Measurements from ENCODE around the gene MRPS30.
"Not testable (repeated sequence)": the region's sequence is repeated elsewhere in the genome, so short reads cannot be mapped to it uniquely, and the experiment has no call there.

Gene MRPS30

GRCh38 chr5:44824662-44825061 lies 15.9 kb downstream of the MRPS30 start:
- H3K4me3 ChIP-seq (ENCODE audit: low read length in 2 of 2); H3K27me3 ChIP-seq (ENCODE audit: control insufficient read depth in 1 of 2, insufficient read depth in 2 of 2, low read length in 2 of 2); H3K4me1 ChIP-seq (ENCODE audit: control insufficient read depth, insufficient read depth, low read length); H3K27ac ChIP-seq (ENCODE audit: low read length); H3K9me3 ChIP-seq (ENCODE audit: control insufficient read depth in 2 of 2, low read length in 2 of 2); H3K9ac ChIP-seq (ENCODE audit: low read length in 2 of 2); H3K36me3 ChIP-seq (ENCODE audit: control insufficient read depth in 2 of 2, insufficient read depth in 2 of 2, low read length in 2 of 2): not testable (repeated sequence)

- no peak overlapping the region for H3K4me3 ChIP-seq (ENCODE audit: low read length in 2 of 2)
- no peaks in the 10 kb centered on the region for H3K36me3 ChIP-seq (ENCODE audit: control insufficient read depth in 2 of 2, insufficient read depth in 2 of 2, low read length in 2 of 2)
- H3K27ac ChIP-seq (ENCODE audit: low read length) = no peak overlapping the region
- no peaks in the 10 kb centered on the region for H3K27me3 ChIP-seq (ENCODE audit: control insufficient read depth in 1 of 2, insufficient read depth in 2 of 2, low read length in 2 of 2)
- no peak overlapping the region for H3K9ac ChIP-seq (ENCODE audit: low read length in 2 of 2)
- H3K4me1 ChIP-seq (ENCODE audit: control insufficient read depth, insufficient read depth, low read length) = no peaks in the 10 kb centered on the region
- H3K9me3 ChIP-seq (ENCODE audit: control insufficient read depth in 2 of 2, low read length in 2 of 2) = no peaks in the 10 kb centered on the region
Observed at GRCh38 chr5:44827681-44828080, 18.9 kb downstream of the MRPS30 start.

- Histone ChIP-seq H3K36me3 (ENCODE audit: control insufficient read depth in 2 of 2, insufficient read depth in 2 of 2, low read length in 2 of 2) (no peaks in the 10 kb centered on the region), H3K9me3 (ENCODE audit: control insufficient read depth in 2 of 2, low read length in 2 of 2) (no peaks in the 10 kb centered on the region), H3K9ac (ENCODE audit: low read length in 2 of 2) (no peak overlapping the region), H3K27me3 (ENCODE audit: control insufficient read depth in 1 of 2, insufficient read depth in 2 of 2, low read length in 2 of 2) (no peaks in the 10 kb centered on the region), H3K4me3 (ENCODE audit: low read length in 2 of 2) (no peak overlapping the region), H3K27ac (ENCODE audit: low read length) (no peak overlapping the region), H3K4me1 (ENCODE audit: control insufficient read depth, insufficient read depth, low read length) (no peaks in the 10 kb centered on the region)
Observed at GRCh38 chr5:44828719-44829118, 20.0 kb downstream of the MRPS30 start.

- H3K9me3 ChIP-seq (ENCODE audit: control insufficient read depth in 2 of 2, low read length in 2 of 2) = no peaks in the 10 kb centered on the region
- H3K4me3 ChIP-seq (ENCODE audit: low read length in 2 of 2) = no peak overlapping the region
- H3K27ac ChIP-seq (ENCODE audit: low read length) = no peak overlapping the region
- H3K27me3 ChIP-seq (ENCODE audit: control insufficient read depth in 1 of 2, insufficient read depth in 2 of 2, low read length in 2 of 2) = no peaks in the 10 kb centered on the region
- no peaks in the 10 kb centered on the region for H3K36me3 ChIP-seq (ENCODE audit: control insufficient read depth in 2 of 2, insufficient read depth in 2 of 2, low read length in 2 of 2)
- no peaks in the 10 kb centered on the region for H3K4me1 ChIP-seq (ENCODE audit: control insufficient read depth, insufficient read depth, low read length)
- H3K9ac ChIP-seq (ENCODE audit: low read length in 2 of 2) = no peak overlapping the region
Observed at GRCh38 chr5:44830951-44831350, 22.2 kb downstream of the MRPS30 start.

DNA sequence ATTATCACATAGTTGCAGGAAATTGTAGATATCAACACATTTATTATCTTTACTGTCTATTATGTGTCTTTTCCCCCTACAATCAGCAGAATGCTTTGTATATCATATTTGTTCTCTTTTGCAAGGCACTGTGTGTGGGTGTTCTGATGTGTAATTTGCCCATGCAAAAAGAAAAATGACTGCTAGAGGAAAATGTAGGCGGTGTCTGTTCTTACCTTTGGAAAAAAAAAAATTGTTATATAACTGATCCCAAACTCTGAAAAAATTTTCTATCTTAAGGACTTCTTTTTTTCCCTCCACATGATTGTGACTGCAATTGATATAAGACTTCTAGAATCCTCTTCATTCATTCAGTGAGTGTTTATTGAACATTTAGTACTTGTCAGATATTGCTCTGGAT lies 24.5 kb downstream of the MRPS30 start:
- H3K36me3 ChIP-seq (ENCODE audit: control insufficient read depth in 2 of 2, insufficient read depth in 2 of 2, low read length in 2 of 2) = no peaks in the 10 kb centered on the region
- H3K9me3 ChIP-seq (ENCODE audit: control insufficient read depth in 2 of 2, low read length in 2 of 2) = no peaks in the 10 kb centered on the region
- no peaks in the 10 kb centered on the region for H3K4me1 ChIP-seq (ENCODE audit: control insufficient read depth, insufficient read depth, low read length)
- H3K9ac ChIP-seq (ENCODE audit: low read length in 2 of 2) = no peak overlapping the region
- H3K27ac ChIP-seq (ENCODE audit: low read length) = no peak overlapping the region
- no peak overlapping the region for H3K4me3 ChIP-seq (ENCODE audit: low read length in 2 of 2)
- no peaks in the 10 kb centered on the region for H3K27me3 ChIP-seq (ENCODE audit: control insufficient read depth in 1 of 2, insufficient read depth in 2 of 2, low read length in 2 of 2)

GRCh38 chr5:44835693-44836092 lies 26.9 kb downstream of the MRPS30 start:
- Histone ChIP-seq H3K9ac (ENCODE audit: low read length in 2 of 2) (no peak overlapping the region), H3K27me3 (ENCODE audit: control insufficient read depth in 1 of 2, insufficient read depth in 2 of 2, low read length in 2 of 2) (no peaks in the 10 kb centered on the region), H3K27ac (ENCODE audit: low read length) (no peak overlapping the region), H3K9me3 (ENCODE audit: control insufficient read depth in 2 of 2, low read length in 2 of 2) (no peaks in the 10 kb centered on the region), H3K4me1 (ENCODE audit: control insufficient read depth, insufficient read depth, low read length) (no peaks in the 10 kb centered on the region), H3K36me3 (ENCODE audit: control insufficient read depth in 2 of 2, insufficient read depth in 2 of 2, low read length in 2 of 2) (no peaks in the 10 kb centered on the region), H3K4me3 (ENCODE audit: low read length in 2 of 2) (no peak overlapping the region)

DNA sequence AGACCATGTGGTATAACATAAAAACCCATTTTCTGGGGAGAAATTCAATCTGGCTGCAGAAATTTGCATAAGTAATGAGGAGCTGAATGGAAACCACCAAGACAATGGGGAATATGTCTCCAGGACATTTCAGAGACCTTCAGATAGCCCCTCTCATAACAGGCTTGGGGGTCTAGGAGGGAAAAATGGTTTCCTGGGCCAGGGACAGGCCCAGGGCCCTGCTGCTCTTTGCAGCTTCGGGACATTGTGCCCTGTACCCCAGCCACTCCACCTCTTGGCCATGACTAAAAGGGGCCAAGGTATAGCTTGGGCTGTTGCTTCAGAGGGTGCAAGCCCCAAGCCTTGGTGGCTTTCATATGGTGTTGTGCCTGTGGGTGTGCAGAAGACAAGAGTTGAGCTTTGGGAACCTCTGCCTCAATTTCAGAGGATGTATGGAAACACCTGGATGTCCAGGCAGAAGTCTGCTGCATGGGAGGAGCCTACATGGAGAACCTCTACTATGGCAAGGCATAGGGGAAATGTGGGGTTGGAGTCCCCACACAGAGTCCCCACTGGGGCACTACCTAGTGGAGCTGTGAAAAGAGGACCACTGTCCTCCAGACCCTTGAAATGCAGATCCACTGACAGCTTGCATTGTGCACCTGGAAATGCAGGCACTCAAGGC lies 30.4 kb downstream of the MRPS30 start:
- Histone ChIP-seq H3K9ac (ENCODE audit: low read length in 2 of 2) (no peak overlapping the region), H3K9me3 (ENCODE audit: control insufficient read depth in 2 of 2, low read length in 2 of 2) (no peaks in the 10 kb centered on the region), H3K4me3 (ENCODE audit: low read length in 2 of 2) (no peak overlapping the region), H3K27me3 (ENCODE audit: control insufficient read depth in 1 of 2, insufficient read depth in 2 of 2, low read length in 2 of 2) (no peaks in the 10 kb centered on the region), H3K36me3 (ENCODE audit: control insufficient read depth in 2 of 2, insufficient read depth in 2 of 2, low read length in 2 of 2) (no peaks in the 10 kb centered on the region), H3K27ac (ENCODE audit: low read length) (no peak overlapping the region), H3K4me1 (ENCODE audit: control insufficient read depth, insufficient read depth, low read length) (no peaks in the 10 kb centered on the region)

- no peaks in the 10 kb centered on the region for H3K36me3 ChIP-seq (ENCODE audit: control insufficient read depth in 2 of 2, insufficient read depth in 2 of 2, low read length in 2 of 2)
- H3K27ac ChIP-seq (ENCODE audit: low read length) = no peak overlapping the region
- no peak overlapping the region for H3K9ac ChIP-seq (ENCODE audit: low read length in 2 of 2)
- H3K27me3 ChIP-seq (ENCODE audit: control insufficient read depth in 1 of 2, insufficient read depth in 2 of 2, low read length in 2 of 2) = no peaks in the 10 kb centered on the region
- H3K4me1 ChIP-seq (ENCODE audit: control insufficient read depth, insufficient read depth, low read length) = no peaks in the 10 kb centered on the region
- H3K9me3 ChIP-seq (ENCODE audit: control insufficient read depth in 2 of 2, low read length in 2 of 2) = no peaks in the 10 kb centered on the region
- no peak overlapping the region for H3K4me3 ChIP-seq (ENCODE audit: low read length in 2 of 2)
Observed at GRCh38 chr5:44842496-44843282, 33.9 kb downstream of the MRPS30 start.

DNA sequence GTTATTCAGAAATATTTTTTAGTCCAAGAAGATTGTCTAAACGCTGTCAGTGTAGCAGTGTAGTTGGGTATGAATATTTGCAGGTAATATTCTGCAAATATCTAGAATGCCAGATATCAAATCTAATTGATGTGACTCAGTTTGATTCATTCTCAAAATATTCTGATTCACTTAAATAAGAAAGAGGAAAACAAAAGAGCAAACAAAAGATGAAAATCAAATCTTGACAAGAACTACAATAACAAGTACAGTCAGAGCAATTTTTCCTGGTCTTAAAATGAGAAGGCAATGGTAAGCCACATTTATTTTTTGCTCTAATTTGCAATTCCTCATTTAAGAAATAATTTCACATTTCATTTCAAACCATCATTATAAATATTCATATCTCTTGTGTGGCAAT lies 36.0 kb downstream of the MRPS30 start:
- no peaks in the 10 kb centered on the region for H3K9me3 ChIP-seq (ENCODE audit: control insufficient read depth in 2 of 2, low read length in 2 of 2)
- no peak overlapping the region for H3K4me3 ChIP-seq (ENCODE audit: low read length in 2 of 2)
- H3K4me1 ChIP-seq (ENCODE audit: control insufficient read depth, insufficient read depth, low read length) = no peaks in the 10 kb centered on the region
- H3K27ac ChIP-seq (ENCODE audit: low read length) = no peak overlapping the region
- H3K9ac ChIP-seq (ENCODE audit: low read length in 2 of 2) = no peak overlapping the region
- H3K36me3 ChIP-seq (ENCODE audit: control insufficient read depth in 2 of 2, insufficient read depth in 2 of 2, low read length in 2 of 2) = no peaks in the 10 kb centered on the region
- no peaks in the 10 kb centered on the region for H3K27me3 ChIP-seq (ENCODE audit: control insufficient read depth in 1 of 2, insufficient read depth in 2 of 2, low read length in 2 of 2)

- H3K4me3 ChIP-seq (ENCODE audit: low read length in 2 of 2) = no peak overlapping the region
- no peak overlapping the region for H3K27ac ChIP-seq (ENCODE audit: low read length)
- H3K9ac ChIP-seq (ENCODE audit: low read length in 2 of 2) = no peak overlapping the region
- no peaks in the 10 kb centered on the region for H3K36me3 ChIP-seq (ENCODE audit: control insufficient read depth in 2 of 2, insufficient read depth in 2 of 2, low read length in 2 of 2)
- no peaks in the 10 kb centered on the region for H3K4me1 ChIP-seq (ENCODE audit: control insufficient read depth, insufficient read depth, low read length)
- no peaks in the 10 kb centered on the region for H3K9me3 ChIP-seq (ENCODE audit: control insufficient read depth in 2 of 2, low read length in 2 of 2)
- no peaks in the 10 kb centered on the region for H3K27me3 ChIP-seq (ENCODE audit: control insufficient read depth in 1 of 2, insufficient read depth in 2 of 2, low read length in 2 of 2)
Observed at GRCh38 chr5:44845777-44846176, 37.0 kb downstream of the MRPS30 start.

DNA sequence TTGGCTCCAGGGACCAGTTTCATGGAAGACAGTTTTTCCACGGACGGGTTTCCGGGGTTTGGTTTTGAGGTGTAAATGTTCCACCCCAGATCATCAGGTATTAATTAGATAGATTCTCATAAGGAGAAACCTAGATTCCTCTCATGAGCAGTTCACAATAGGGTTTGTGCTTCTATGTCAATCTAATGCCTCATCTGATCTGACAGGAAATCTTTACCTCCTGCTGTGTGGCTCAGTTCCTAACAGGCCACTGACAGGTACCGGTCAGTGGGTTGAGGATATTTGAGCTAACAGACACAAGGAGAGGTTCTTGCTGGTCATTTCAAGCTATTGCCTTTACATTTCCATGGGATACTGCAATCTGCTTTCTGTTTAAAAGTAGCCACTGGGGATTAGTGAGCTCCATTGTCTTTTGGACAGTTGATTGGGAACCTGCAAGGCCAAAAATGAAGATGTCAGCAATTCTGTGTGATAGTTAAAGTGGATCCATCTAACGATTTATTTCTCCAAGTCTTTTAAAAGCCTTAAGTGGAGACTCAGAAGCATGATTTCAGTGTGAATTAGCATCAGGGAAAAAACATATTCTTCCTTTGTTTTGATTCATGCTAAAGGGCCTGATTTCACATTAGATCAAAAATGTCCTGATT lies 38.6 kb downstream of the MRPS30 start:
- Histone ChIP-seq H3K9ac (ENCODE audit: low read length in 2 of 2) (no peak overlapping the region), H3K4me3 (ENCODE audit: low read length in 2 of 2) (no peak overlapping the region), H3K27ac (ENCODE audit: low read length) (no peak overlapping the region), H3K27me3 (ENCODE audit: control insufficient read depth in 1 of 2, insufficient read depth in 2 of 2, low read length in 2 of 2) (no peaks in the 10 kb centered on the region), H3K36me3 (ENCODE audit: control insufficient read depth in 2 of 2, insufficient read depth in 2 of 2, low read length in 2 of 2) (no peaks in the 10 kb centered on the region), H3K4me1 (ENCODE audit: control insufficient read depth, insufficient read depth, low read length) (no peaks in the 10 kb centered on the region), H3K9me3 (ENCODE audit: control insufficient read depth in 2 of 2, low read length in 2 of 2) (no peaks in the 10 kb centered on the region)
